IMR-90 (cell line): Measurements from ENCODE around the gene PLEKHD1. TPM values are rescaled to one million over a fixed set of nuclear protein-coding genes. Genes with fewer than 3 reads are reported as not detected.

Source experiments
- ATAC-seq: fragments of 200-7000 bp; cut with Tn5 transposase; 2 replicates; pipeline ENCODE4 v1.9.1; 2020; ENCODE audit warnings: low read depth, mild to moderate bottlenecking, moderate library complexity
- BruUV-seq: library from RNA; stranded (reverse); fragments of 400-500 nt; replicated peaks from 2 replicates; lab custom pipeline; 2021; lab: Mats Ljungman, UMichigan
- CTCF ChIA-PET: fragments of 300-600 bp; formaldehyde crosslinking; extraction: SDS; loops from one replicate; lab custom pipeline; 2021; ENCODE audit warnings: antibody characterized with exemption; lab: Yijun Ruan, JAX
- POLR2A ChIA-PET: fragments of 300-600 bp; sonication (Branson Sonifier 250); formaldehyde crosslinking; loops from one replicate; lab custom pipeline; 2022; ENCODE audit warnings: antibody characterized with exemption; ENCODE audit not compliant: unreplicated experiment; lab: Charles Lee
- DNase-seq: peaks from one replicate; pipeline ENCODE4 v3.0.0; 2013
- H2AFZ ChIP-seq: replicated peaks from 2 replicates; pipeline ENCODE3; 2013; ENCODE audit warnings: low read length, mild to moderate bottlenecking; ENCODE audit not compliant: poor library complexity
- H2AK5ac ChIP-seq: 2 replicates; pipeline ENCODE4 v1.6.1; 2013; ENCODE audit warnings: low read depth, low read length, inconsistent platforms
- H2AK9ac ChIP-seq: replicated peaks from 2 replicates; pipeline ENCODE3; 2013; ENCODE audit warnings: mild to moderate bottlenecking, low read depth, low read length, moderate library complexity; ENCODE audit not compliant: poor library complexity
- H2BK120ac ChIP-seq: 2 replicates; pipeline ENCODE4 v1.6.1; 2013; ENCODE audit warnings: low read depth, low read length, inconsistent platforms
- H2BK15ac ChIP-seq: 3 replicates; pipeline ENCODE4 v1.6.1; 2013; ENCODE audit warnings: low read depth, low read length, inconsistent platforms
- H2BK20ac ChIP-seq: 2 replicates; pipeline ENCODE4 v1.6.1; 2013; ENCODE audit warnings: low read depth, mild to moderate bottlenecking, inconsistent platforms, low read length, moderate library complexity
- H2BK5ac ChIP-seq: 2 replicates; pipeline ENCODE4 v1.6.1; 2013; ENCODE audit warnings: mild to moderate bottlenecking, low read depth, low read length, inconsistent platforms; ENCODE audit not compliant: poor library complexity, severe bottlenecking
- H3K14ac ChIP-seq: replicated peaks from 2 replicates; pipeline ENCODE4 v1.6.1; 2013; ENCODE audit warnings: low read depth, low read length, inconsistent platforms
- H3K18ac ChIP-seq: 2 replicates; pipeline ENCODE4 v1.6.1; 2013; ENCODE audit warnings: low read depth, low read length, control low read depth
- H3K23ac ChIP-seq: 2 replicates; pipeline ENCODE4 v1.6.1; 2013; ENCODE audit warnings: low read depth, low read length, inconsistent platforms
- H3K27ac ChIP-seq: 2 replicates; pipeline ENCODE4 v1.5.1; 2013; ENCODE audit warnings: mild to moderate bottlenecking, control low read depth, low read length; ENCODE audit not compliant: insufficient read depth
- H3K27me3 ChIP-seq: 2 replicates; pipeline ENCODE4 v1.6.1; 2013; ENCODE audit warnings: low read length; ENCODE audit not compliant: control insufficient read depth, insufficient read depth
- H3K36me3 ChIP-seq: 2 replicates; pipeline ENCODE4 v1.6.1; 2013; ENCODE audit warnings: low read length, mixed read lengths; ENCODE audit not compliant: control insufficient read depth, insufficient read depth
- H3K4ac ChIP-seq: 2 replicates; pipeline ENCODE4 v1.6.1; 2013; ENCODE audit warnings: low read depth, low read length, inconsistent platforms
- H3K4me1 ChIP-seq: 2 replicates; pipeline ENCODE4 v1.6.1; 2013; ENCODE audit warnings: low read length, mixed read lengths; ENCODE audit not compliant: control insufficient read depth, insufficient read depth
- H3K4me2 ChIP-seq: 2 replicates; pipeline ENCODE4 v1.6.1; 2013; ENCODE audit warnings: low read depth, mild to moderate bottlenecking, control low read depth, low read length, moderate library complexity
- H3K4me3 ChIP-seq: 2 replicates; pipeline ENCODE4 v1.5.1; 2013; ENCODE audit warnings: low read depth, mild to moderate bottlenecking, control low read depth, low read length, moderate library complexity; ENCODE audit not compliant: insufficient read depth
- H3K56ac ChIP-seq: 2 replicates; pipeline ENCODE4 v1.6.1; 2013; ENCODE audit warnings: low read length, inconsistent platforms; ENCODE audit not compliant: insufficient read depth; ENCODE audit errors: extremely low read depth
- H3K79me1 ChIP-seq, 2 experiments: 2 replicates each; pipeline ENCODE4 v1.6.1; 2013; ENCODE audit warnings: low read length in 2 of 2, inconsistent platforms in 1 of 2, low read depth in 1 of 2
- H3K9ac ChIP-seq: 2 replicates; pipeline ENCODE4 v1.6.1; 2013; ENCODE audit warnings: low read depth, low read length, control low read depth
- H3K9me1 ChIP-seq: 2 replicates; pipeline ENCODE4 v1.6.1; 2013; ENCODE audit warnings: low read length, inconsistent platforms; ENCODE audit not compliant: insufficient read depth
- H3K9me3 ChIP-seq: 2 replicates; pipeline ENCODE4 v1.6.1; 2013; ENCODE audit warnings: low read length; ENCODE audit not compliant: control insufficient read depth, insufficient read depth
- H4K20me1 ChIP-seq: 2 replicates; pipeline ENCODE4 v1.6.1; 2013; ENCODE audit warnings: low read length, inconsistent platforms; ENCODE audit not compliant: insufficient read depth
- H4K5ac ChIP-seq: 2 replicates; pipeline ENCODE4 v1.6.1; 2013; ENCODE audit warnings: mild to moderate bottlenecking, low read depth, low read length, control low read depth
- H4K8ac ChIP-seq, 2 experiments: 2 replicates each; pipeline ENCODE4 v1.6.1; 2013; ENCODE audit warnings: low read depth in 2 of 2, low read length in 2 of 2, control low read depth in 1 of 2, inconsistent platforms in 1 of 2
- H4K91ac ChIP-seq: 2 replicates; pipeline ENCODE4 v1.6.1; 2013; ENCODE audit warnings: low read depth, low read length, inconsistent platforms; ENCODE audit not compliant: insufficient read depth
- BHLHE40 ChIP-seq: fragments of 150-350 bp; IDR thresholded peaks from 2 replicates; pipeline ENCODE4 v1.6.1; 2016; ENCODE audit warnings: mild to moderate bottlenecking, low read depth, low read length
- CEBPB ChIP-seq: IDR thresholded peaks from 2 replicates; pipeline ENCODE4 v1.6.1; 2012; ENCODE audit warnings: low read depth, low read length, improper control_type of control experiment
- CTCF ChIP-seq: conservative IDR thresholded peaks from 2 replicates; pipeline ENCODE4 v1.5.1; 2012; ENCODE audit warnings: mild to moderate bottlenecking, low read depth, low read length, improper control_type of control experiment
- MAFK ChIP-seq: IDR thresholded peaks from 2 replicates; pipeline ENCODE4 v1.6.1; 2012; ENCODE audit warnings: low read depth, low read length, improper control_type of control experiment
- NFE2L2 ChIP-seq: fragments of 150-350 bp; IDR thresholded peaks from 2 replicates; pipeline ENCODE4 v1.6.1; 2016; ENCODE audit warnings: low read depth, mild to moderate bottlenecking, low read length
- POLR2A ChIP-seq: IDR thresholded peaks from 2 replicates; pipeline ENCODE4 v1.6.1; 2012; ENCODE audit warnings: mild to moderate bottlenecking, low read depth, low read length
- RAD21 ChIP-seq: IDR thresholded peaks from 2 replicates; pipeline ENCODE4 v1.6.1; 2012; ENCODE audit warnings: low read length, improper control_type of control experiment
- RCOR1 ChIP-seq: IDR thresholded peaks from 2 replicates; pipeline ENCODE4 v1.6.1; 2012; ENCODE audit warnings: mild to moderate bottlenecking, low read length, improper control_type of control experiment; ENCODE audit not compliant: insufficient replicate concordance
- RFX5 ChIP-seq: IDR thresholded peaks from 2 replicates; pipeline ENCODE4 v1.8.0; 2012; ENCODE audit warnings: low read depth, mild to moderate bottlenecking, low read length, moderate library complexity
- USF2 ChIP-seq: fragments of 150-350 bp; IDR thresholded peaks from 2 replicates; pipeline ENCODE4 v1.6.1; 2017; ENCODE audit warnings: mild to moderate bottlenecking, antibody characterized with exemption, low read length, low read depth
- WGBS, 2 experiments: methylation state at CpG; one replicate each; pipeline versions ENCODE4 v1.1.5 to v1.1.7; 2013; ENCODE audit warnings: missing lambda C conversion rate in 2 of 2; ENCODE audit not compliant: insufficient read length in 1 of 2; ENCODE audit errors: extremely low coverage in 2 of 2; 5-methylcytosine and 5-hydroxymethylcytosine counted together
- dilution Hi-C: fragments of 300-500 bp; cut with HindIII; formaldehyde crosslinking; loops from one replicate; pipeline ENCODE4 v1.14.3; 2018; ENCODE audit warnings: low sequenced_read_pairs; ENCODE audit not compliant: unreplicated experiment
- in situ Hi-C: fragments of 300-500 bp; cut with MboI; formaldehyde crosslinking; loops from 3 replicates; pipeline ENCODE4 v1.14.3; 2019; ENCODE audit warnings: low sequenced_read_pairs, inconsistent platforms, mixed read lengths
- intact Hi-C: fragments of 100-400 bp; cut with micrococcal nuclease; formaldehyde crosslinking; loops from 2 replicates; pipeline ENCODE4 v1.10.0; 2022
- polyA plus RNA-seq, 3 experiments: library from polyadenylated mRNA; depleted of rRNA; stranded (reverse); fragments of >200 nt; gene quantifications; 2 replicates each; pipeline ENCODE4 v1.2.3, GENCODE V29; 2012; ENCODE audit warnings: low replicate concordance in 1 of 3
- total RNA-seq: library from RNA; depleted of rRNA; stranded (reverse); fragments of >200 nt; gene quantifications from 2 replicates; pipeline ENCODE4 v1.2.3, GENCODE V29; 2012

The PLEKHD1 gene
- total and polyA plus RNA-seq, 2 of the 4 experiments (the other 2 are of a cell fraction) = under 0.01 TPM; not detected in 1

GRCh38 chr14:69572030-69572840 lies 87.7 kb downstream of the PLEKHD1 start:
- ChIA-PET CTCF (interaction anchor here (1.0 kb wide), 1 partner anchor 12 kb away, joined by 3 read pairs; no protein-coding TSS in a partner anchor), POLR2A (no interaction called here)
- no peak overlapping the region for H2BK5ac ChIP-seq
- H3K4me3 ChIP-seq = peak overlapping the region; percentile 43
- in situ Hi-C loops (no loop called here), dilution Hi-C loops (no loop called here), intact Hi-C loops (no loop called here)
- ATAC-seq (peak; percentile 45), DNase-seq (peak; percentile 15)
- H3K4me1 ChIP-seq = peaks cover 3% of the 10 kb centered on the region; the same call in 1 of the 2 replicates
- no peaks in the 10 kb centered on the region for H4K20me1 ChIP-seq
- no peak overlapping the region for H4K5ac ChIP-seq
- no peak overlapping the region for H3K4ac ChIP-seq
- no peak overlapping the region for H2AK5ac ChIP-seq
- H2AFZ ChIP-seq = peak overlapping the region; percentile 69
- peak overlapping the region; percentile 88 for H3K4me2 ChIP-seq
- no peak overlapping the region for H3K56ac ChIP-seq
- H3K79me1 ChIP-seq = no peaks in the 10 kb centered on the region
- no peak overlapping the region for H3K18ac ChIP-seq
- H2BK20ac ChIP-seq = no peak overlapping the region
- no peak overlapping the region for H3K14ac ChIP-seq
- H3K27ac ChIP-seq = no peak overlapping the region
- no peak overlapping the region for H4K91ac ChIP-seq
- no peak overlapping the region for H4K8ac ChIP-seq
- BruUV-seq = no TSS peak
- no peak overlapping the region for H3K9ac ChIP-seq
- no peak for TF ChIP-seq NFE2L2
- TF ChIP-seq RFX5 = no peak
- no peak for TF ChIP-seq RAD21
- no peak for TF ChIP-seq USF2
- no peak for TF ChIP-seq MAFK
- TF ChIP-seq RCOR1 = no peak
- no peak for TF ChIP-seq BHLHE40
- TF ChIP-seq POLR2A = no peak
- TF ChIP-seq CEBPB = no peak
- no peak for TF ChIP-seq CTCF
- H3K9me1 ChIP-seq = no peaks in the 10 kb centered on the region
- H2BK15ac ChIP-seq = no peak overlapping the region
- H3K27me3 ChIP-seq = peaks cover 84% of the 10 kb centered on the region
- no peaks in the 10 kb centered on the region for H3K36me3 ChIP-seq
- H3K23ac ChIP-seq = no peak overlapping the region
- WGBS, 2 experiments = 8% methylated on average over 59 of the region's 112 CpGs; no CpG with 5 or more reads in 1 of the 2 experiments
- no peak overlapping the region for H2BK120ac ChIP-seq
- H2AK9ac ChIP-seq = no peak overlapping the region
- peaks cover 1% of the 10 kb centered on the region; the same call in 1 of the 2 replicates for H3K9me3 ChIP-seq
